K562 (cell line): ENCODE results near the gene GPR78. TPM values are rescaled to one million over a fixed set of nuclear protein-coding genes. Genes with fewer than 3 reads are reported as not detected.

Experiments
- AFF4 ChIP-seq: sonication (generic); formaldehyde crosslinking; IDR thresholded peaks from 2 replicates; pipeline ENCODE4 v1.8.0; 2023; ENCODE audit warnings: mild to moderate bottlenecking, missing genetic modification reagents
- ATF4 ChIP-seq: fragments of 450-650 bp; formaldehyde crosslinking; IDR thresholded peaks from 2 replicates; pipeline ENCODE4 v1.4.0; 2022; ENCODE audit warnings: mild to moderate bottlenecking, moderate library complexity
- HDAC1 ChIP-seq, 2 experiments: fragments of 450-650 bp; IDR thresholded peaks; 2 replicates each; pipeline ENCODE4 v1.6.1; 2016 to 2017; ENCODE audit warnings: inconsistent platforms in 1 of 2, mild to moderate bottlenecking in 1 of 2, moderate library complexity in 1 of 2
- PTRF ChIP-seq: fragments of 450-650 bp; IDR thresholded peaks from 2 replicates; pipeline ENCODE4 v1.6.1; 2016; ENCODE audit warnings: mild to moderate bottlenecking, missing genetic modification characterization, missing compliant biosample characterization
- SLC30A9 ChIP-seq: fragments of 250-450 bp; sonication (Bioruptor Pico); IDR thresholded peaks from 2 replicates; pipeline ENCODE4 v1.8.0; 2022; ENCODE audit warnings: mild to moderate bottlenecking, moderate library complexity
- SMARCB1 ChIP-seq: IDR thresholded peaks from 2 replicates; pipeline ENCODE4 v1.6.1; 2011; ENCODE audit warnings: improper control_type of control experiment, low read depth; ENCODE audit not compliant: insufficient read length
- TOE1 ChIP-seq, 2 experiments: fragments of 450-650 bp in 1 of 2; sonication (generic) in 1 of 2; formaldehyde crosslinking in 1 of 2; IDR thresholded peaks; 2 replicates each; pipeline versions ENCODE4 v1.7.1 to v1.8.0; 2016 to 2022; ENCODE audit warnings: borderline replicate concordance in 2 of 2, mild to moderate bottlenecking in 2 of 2, antibody characterized with exemption in 1 of 2, inconsistent platforms in 1 of 2, low read depth in 1 of 2, missing genetic modification reagents in 1 of 2, moderate library complexity in 1 of 2
- ZFPM2 ChIP-seq: fragments of 250-450 bp; sonication (Bioruptor Pico); IDR thresholded peaks from 2 replicates; pipeline ENCODE4 v1.5.1; 2022; ENCODE audit warnings: mild to moderate bottlenecking
- ZNF274 ChIP-seq: IDR thresholded peaks from 2 replicates; pipeline ENCODE4 v1.6.1; 2011; ENCODE audit warnings: low read depth, mild to moderate bottlenecking, low read length, moderate library complexity, borderline replicate concordance
- ZNF316 ChIP-seq: fragments of 450-650 bp; IDR thresholded peaks from 2 replicates; pipeline ENCODE4 v1.6.1; 2016
- ZNF584 ChIP-seq: fragments of 200-800 bp; sonication (Bioruptor generic); IDR thresholded peaks from 2 replicates; pipeline ENCODE4 v1.6.1; 2016; ENCODE audit warnings: low read depth, mild to moderate bottlenecking, missing genetic modification characterization, missing compliant biosample characterization
- ZNF609 ChIP-seq: sonication (generic); formaldehyde crosslinking; IDR thresholded peaks from 2 replicates; pipeline ENCODE4 v1.8.1; 2023; ENCODE audit warnings: missing genetic modification reagents, mild to moderate bottlenecking, borderline replicate concordance
- polyA plus RNA-seq, 8 experiments: library from polyadenylated mRNA; depleted of rRNA in 4 of 8; stranded (reverse) in 5 of 8; unstranded in 3 of 8; fragments of >200 nt; fragmentation: Nextera tagmentation in 2 of 8; fragmentation: Illumina TruSeq in 1 of 8; extraction: Ambion mirVana in 2 of 8; extraction: Trizol in 1 of 8; gene quantifications; 2 replicates each; pipeline versions ENCODE4 v1.2.1 to v1.2.3, GENCODE V29; 2011 to 2014; ENCODE audit warnings: inconsistent platforms in 1 of 8, missing spikeins in 1 of 8
- total RNA-seq, 7 experiments: library from RNA; depleted of rRNA in 6 of 7; stranded (reverse); fragments of >200 nt in 6 of 7; fragmentation: Illumina TruSeq in 2 of 7; extraction: Trizol in 2 of 7; gene quantifications; 2 replicates each; pipeline versions ENCODE4 v1.2.1 to v1.2.3, GENCODE V29; 2011 to 2021; ENCODE audit warnings: low replicate concordance in 1 of 7
- TF ChIP-seq, protein P1 (sequence below): fragments of 250-450 bp; sonication (Bioruptor Pico); IDR thresholded peaks from 2 replicates; pipeline ENCODE4 v1.5.0; 2020; ENCODE audit warnings: mild to moderate bottlenecking
- TF ChIP-seq, protein P2 (sequence below): fragments of 250-450 bp; sonication (Bioruptor Pico); IDR thresholded peaks from 2 replicates; pipeline ENCODE4 v1.6.1; 2021; ENCODE audit warnings: mild to moderate bottlenecking

GPR78 gene
- total and polyA plus RNA-seq, 9 of the 15 experiments (the other 6 are each of a cell fraction or from before 2014, with no cell fraction given), result 0.04 to 0.13 (median 0.07) TPM; not detected in 4

DNA sequence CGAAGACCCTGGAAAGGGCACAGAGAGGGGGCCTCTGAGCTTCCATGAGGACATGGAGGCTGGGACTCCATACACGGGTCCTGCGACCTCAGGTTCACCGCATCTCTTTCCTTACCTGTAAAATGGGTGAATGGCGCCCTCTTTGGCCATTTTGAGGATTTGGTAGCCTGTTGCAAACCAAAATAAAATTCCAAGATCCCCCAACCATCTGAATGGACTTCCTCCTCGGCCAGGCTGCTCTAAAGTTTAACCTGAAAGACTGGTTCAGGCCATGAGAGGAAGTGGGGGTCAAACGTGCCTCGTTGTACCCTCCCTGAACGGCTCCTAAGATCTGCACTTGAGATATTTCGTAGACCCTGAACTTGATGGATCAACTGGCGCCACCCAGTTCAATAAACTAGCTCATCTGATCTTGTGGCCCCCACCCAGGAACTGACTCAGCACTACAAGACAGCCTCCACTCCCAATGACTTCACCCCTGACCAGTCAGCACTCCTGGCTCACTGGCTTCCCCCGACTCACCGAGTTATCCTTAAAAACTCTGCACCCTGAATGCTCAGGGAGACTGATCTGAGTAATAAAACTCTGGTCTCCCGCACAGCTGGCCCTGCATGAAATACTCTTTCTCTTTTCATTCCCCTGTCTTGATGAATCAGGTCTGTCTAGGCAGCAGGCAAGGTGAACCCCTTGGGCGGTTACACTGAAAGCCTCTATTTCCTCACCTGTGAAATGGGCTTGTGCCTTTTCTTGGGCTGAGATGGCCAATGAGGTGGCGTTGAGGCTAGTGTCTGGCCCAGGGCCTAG lies 32.9 kb upstream of the GPR78 start (continued):
- no peak for TF ChIP-seq AFF4 (CRISPR knock-in tag)
- TF ChIP-seq, protein P1, sequence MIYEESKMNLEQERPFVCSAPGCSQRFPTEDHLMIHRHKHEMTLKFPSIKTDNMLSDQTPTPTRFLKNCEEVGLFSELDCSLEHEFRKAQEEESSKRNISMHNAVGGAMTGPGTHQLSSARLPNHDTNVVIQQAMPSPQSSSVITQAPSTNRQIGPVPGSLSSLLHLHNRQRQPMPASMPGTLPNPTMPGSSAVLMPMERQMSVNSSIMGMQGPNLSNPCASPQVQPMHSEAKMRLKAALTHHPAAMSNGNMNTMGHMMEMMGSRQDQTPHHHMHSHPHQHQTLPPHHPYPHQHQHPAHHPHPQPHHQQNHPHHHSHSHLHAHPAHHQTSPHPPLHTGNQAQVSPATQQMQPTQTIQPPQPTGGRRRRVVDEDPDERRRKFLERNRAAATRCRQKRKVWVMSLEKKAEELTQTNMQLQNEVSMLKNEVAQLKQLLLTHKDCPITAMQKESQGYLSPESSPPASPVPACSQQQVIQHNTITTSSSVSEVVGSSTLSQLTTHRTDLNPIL (CRISPR knock-in tag), result no peak
- no peak for TF ChIP-seq SMARCB1
- peak; percentile 25; the same call in 1 of the 2 replicates for TF ChIP-seq TOE1 (IDR thresholded peaks at IDR 0.05; ENCODE audit: borderline replicate concordance)
- no peak for TF ChIP-seq TOE1 (CRISPR knock-in tag; IDR thresholded peaks at IDR 0.05; ENCODE audit: borderline replicate concordance, low read depth)
- TF ChIP-seq, protein P2, sequence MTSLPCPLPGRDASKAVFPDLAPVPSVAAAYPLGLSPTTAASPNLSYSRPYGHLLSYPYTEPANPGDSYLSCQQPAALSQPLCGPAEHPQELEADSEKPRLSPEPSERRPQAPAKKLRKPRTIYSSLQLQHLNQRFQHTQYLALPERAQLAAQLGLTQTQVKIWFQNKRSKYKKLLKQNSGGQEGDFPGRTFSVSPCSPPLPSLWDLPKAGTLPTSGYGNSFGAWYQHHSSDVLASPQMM (CRISPR knock-in tag), result no peak
- TF ChIP-seq HDAC1 (IDR thresholded peaks at IDR 0.05), result 0 out of 4 replicates have a peak, but pooled peaks of 1 of the 2 experiments have one; percentile 21
- TF ChIP-seq ZNF316, result peak; percentile 99
- TF ChIP-seq ZNF584 (CRISPR knock-in tag), result peak; percentile 41; the same call in 1 of the 2 replicates
- TF ChIP-seq SLC30A9 (CRISPR knock-in tag), result no peak
- no peak for TF ChIP-seq ZNF609 (CRISPR knock-in tag)
- no peak for TF ChIP-seq ZNF274
- no peak for TF ChIP-seq ZFPM2 (CRISPR knock-in tag)
- no peak for TF ChIP-seq ATF4 (CRISPR knock-in tag)
- TF ChIP-seq PTRF (tag), result no peak
